KMS-11 (cell line): ENCODE data around the gene HYPK.
"Not testable (repeated sequence)": the region's sequence is repeated elsewhere in the genome, so short reads cannot be mapped to it uniquely, and the experiment has no call there.

Source experiments
- H2AFZ ChIP-seq: fragments of 200-600 bp; sonication (generic); 2 replicates; pipeline ENCODE4 v1.6.1; 2016; ENCODE audit warnings: antibody characterized with exemption, mixed run types, low read depth
- H3K27ac ChIP-seq: fragments of 200-600 bp; sonication (generic); 2 replicates; pipeline ENCODE4 v1.6.1; 2016; ENCODE audit warnings: mild to moderate bottlenecking, mixed run types
- H3K27me3 ChIP-seq: fragments of 200-600 bp; sonication (generic); 2 replicates; pipeline ENCODE4 v1.6.1; 2017; ENCODE audit warnings: mild to moderate bottlenecking, low read depth, mixed run types, moderate library complexity; ENCODE audit not compliant: insufficient read depth
- H3K36me3 ChIP-seq: fragments of 200-600 bp; sonication (generic); 2 replicates; pipeline ENCODE4 v1.6.1; 2017; ENCODE audit warnings: mild to moderate bottlenecking, mixed run types; ENCODE audit not compliant: insufficient read depth
- H3K4me1 ChIP-seq: fragments of 200-600 bp; sonication (generic); 2 replicates; pipeline ENCODE4 v1.6.1; 2016; ENCODE audit warnings: mild to moderate bottlenecking, low read depth, mixed run types; ENCODE audit not compliant: poor library complexity, severe bottlenecking
- H3K4me2 ChIP-seq: fragments of 200-600 bp; sonication (generic); 2 replicates; pipeline ENCODE4 v1.7.0; 2016; ENCODE audit warnings: mild to moderate bottlenecking, mixed run types
- H3K4me3 ChIP-seq: fragments of 200-600 bp; sonication (generic); IDR thresholded peaks from 2 replicates; pipeline ENCODE4 v1.6.1; 2017; ENCODE audit warnings: low read depth, low read length, mixed read lengths; ENCODE audit not compliant: insufficient read depth
- H3K79me2 ChIP-seq: fragments of 200-600 bp; sonication (generic); 2 replicates; pipeline ENCODE4 v1.6.1; 2016; ENCODE audit warnings: low read depth, mixed run types; ENCODE audit not compliant: insufficient read depth
- H3K9ac ChIP-seq: fragments of 200-600 bp; sonication (generic); 2 replicates; pipeline ENCODE4 v1.6.1; 2016; ENCODE audit warnings: mild to moderate bottlenecking, mixed run types
- H4K20me1 ChIP-seq: fragments of 200-600 bp; sonication (generic); 2 replicates; pipeline ENCODE4 v1.6.1; 2016; ENCODE audit warnings: mild to moderate bottlenecking, mixed run types; ENCODE audit not compliant: insufficient read depth
- TF ChIP-seq, protein P1 (sequence below): fragments of 200-600 bp; sonication (generic); conservative IDR thresholded peaks from 2 replicates; pipeline ENCODE4 v1.6.1; 2017; ENCODE audit warnings: low read depth, mild to moderate bottlenecking, antibody characterized with exemption, low read length, moderate library complexity, mixed read lengths

The HYPK gene

DNA sequence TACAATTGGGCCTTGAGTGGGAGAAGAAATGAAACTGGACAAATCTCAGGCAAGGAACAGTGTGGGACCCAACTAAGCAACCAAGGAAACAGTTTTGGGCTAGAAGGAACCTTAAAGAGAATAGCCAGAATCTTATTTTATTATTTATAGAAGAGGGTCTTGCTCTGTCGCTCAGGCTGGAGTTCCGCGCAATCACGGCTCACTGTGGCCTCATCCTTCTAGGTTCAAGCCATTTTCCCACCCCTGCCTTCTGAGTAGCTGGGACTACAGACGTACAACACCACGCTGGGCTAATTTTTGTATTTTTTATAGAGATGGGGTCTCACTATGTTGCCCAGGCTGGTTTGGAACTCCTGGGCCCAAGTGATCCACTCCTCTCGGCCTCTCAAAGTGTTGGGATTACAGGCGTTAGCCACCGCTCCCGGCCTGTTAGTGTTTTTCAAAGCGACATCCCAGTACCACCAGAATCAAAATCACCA is 25.7 kb downstream of the HYPK start:
- H3K4me3 ChIP-seq: no peak overlapping the region
- no peaks in the 10 kb centered on the region for H4K20me1 ChIP-seq
- TF ChIP-seq, protein P1, sequence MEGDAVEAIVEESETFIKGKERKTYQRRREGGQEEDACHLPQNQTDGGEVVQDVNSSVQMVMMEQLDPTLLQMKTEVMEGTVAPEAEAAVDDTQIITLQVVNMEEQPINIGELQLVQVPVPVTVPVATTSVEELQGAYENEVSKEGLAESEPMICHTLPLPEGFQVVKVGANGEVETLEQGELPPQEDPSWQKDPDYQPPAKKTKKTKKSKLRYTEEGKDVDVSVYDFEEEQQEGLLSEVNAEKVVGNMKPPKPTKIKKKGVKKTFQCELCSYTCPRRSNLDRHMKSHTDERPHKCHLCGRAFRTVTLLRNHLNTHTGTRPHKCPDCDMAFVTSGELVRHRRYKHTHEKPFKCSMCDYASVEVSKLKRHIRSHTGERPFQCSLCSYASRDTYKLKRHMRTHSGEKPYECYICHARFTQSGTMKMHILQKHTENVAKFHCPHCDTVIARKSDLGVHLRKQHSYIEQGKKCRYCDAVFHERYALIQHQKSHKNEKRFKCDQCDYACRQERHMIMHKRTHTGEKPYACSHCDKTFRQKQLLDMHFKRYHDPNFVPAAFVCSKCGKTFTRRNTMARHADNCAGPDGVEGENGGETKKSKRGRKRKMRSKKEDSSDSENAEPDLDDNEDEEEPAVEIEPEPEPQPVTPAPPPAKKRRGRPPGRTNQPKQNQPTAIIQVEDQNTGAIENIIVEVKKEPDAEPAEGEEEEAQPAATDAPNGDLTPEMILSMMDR: no peak
- no peaks in the 10 kb centered on the region for H3K27me3 ChIP-seq
- peak overlapping the region; percentile 88 for H3K4me2 ChIP-seq
- H3K79me2 ChIP-seq: peaks cover 92% of the 10 kb centered on the region
- H3K27ac ChIP-seq: peak overlapping the region; percentile 74; the same call in 1 of the 2 replicates
- peak overlapping the region; percentile 89; the same call in 1 of the 2 replicates for H3K9ac ChIP-seq
- H3K36me3 ChIP-seq: no peaks in the 10 kb centered on the region; the same call in 1 of the 2 replicates
- peaks cover 47% of the 10 kb centered on the region for H3K4me1 ChIP-seq
- H2AFZ ChIP-seq: peak overlapping the region; percentile 77

DNA sequence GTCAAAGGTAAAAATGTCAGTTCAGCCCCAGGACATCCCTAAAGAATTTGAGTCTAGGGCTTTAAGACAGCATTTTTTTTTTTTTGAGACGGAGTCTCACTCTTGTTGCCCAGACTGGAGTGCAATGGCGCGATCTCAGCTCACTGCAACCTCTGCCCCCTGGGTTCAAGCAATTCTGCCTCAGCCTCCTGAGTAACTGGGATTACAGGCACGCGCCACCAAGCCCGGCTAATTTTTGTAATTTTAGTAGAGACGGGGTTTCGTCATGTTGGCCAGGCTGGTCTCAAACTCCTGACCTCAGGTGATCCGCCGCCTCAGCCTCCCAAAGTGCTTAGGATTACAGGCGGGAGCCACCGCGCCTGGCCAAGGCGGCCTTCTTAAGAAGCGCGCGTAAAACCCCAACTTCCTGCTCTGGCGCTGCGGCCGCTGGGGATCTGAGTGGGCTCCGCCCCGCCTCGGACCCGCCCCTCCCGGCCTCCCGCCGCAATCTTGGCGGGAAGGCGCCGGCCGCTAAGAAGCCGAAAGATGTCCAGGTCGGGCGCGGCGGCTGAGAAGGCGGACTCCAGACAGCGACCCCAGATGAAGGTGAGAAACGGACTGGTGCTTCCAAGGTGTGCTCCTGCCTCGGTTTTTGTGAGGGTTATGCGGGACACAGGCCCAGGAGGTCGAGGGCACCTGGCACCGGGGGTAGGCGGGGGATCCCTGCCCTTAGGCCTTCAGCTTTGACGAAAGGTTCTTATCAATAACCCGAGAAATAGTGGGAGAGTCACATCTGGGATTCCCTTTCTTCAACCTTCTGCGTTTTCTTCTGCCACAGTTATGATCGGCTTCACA is 26.3 kb downstream of the HYPK start, which contains the start of gene WDR76:
TSS of gene WDR76 (plus strand) at position 495 of the 834 bp plus-strand sequence. CDS start at position 526, 31 bp downstream.
- H3K79me2 ChIP-seq: peaks cover 92% of the 10 kb centered on the region
- H3K4me1 ChIP-seq: peaks cover 50% of the 10 kb centered on the region

GRCh38 chr15:43828061-43828657 is 27.8 kb downstream of the HYPK start:
- TF ChIP-seq, protein P1: no peak
- Histone ChIP-seq H3K27ac (peak overlapping the region; percentile 74), H4K20me1 (no peaks in the 10 kb centered on the region), H3K9ac (peak overlapping the region; percentile 89; the same call in 1 of the 2 replicates), H3K27me3 (no peaks in the 10 kb centered on the region), H3K4me3 (no peak overlapping the region), H2AFZ (no peak overlapping the region; the same call in 1 of the 2 replicates), H3K4me1 (peaks cover 53% of the 10 kb centered on the region), H3K79me2 (peaks cover 90% of the 10 kb centered on the region), H3K4me2 (peak overlapping the region; percentile 88), H3K36me3 (no peaks in the 10 kb centered on the region; the same call in 1 of the 2 replicates)

More for the DNA sequence above, 26.3 kb downstream of the HYPK start, which contains the start of gene WDR76:
- H3K27me3 ChIP-seq: no peaks in the 10 kb centered on the region
- H3K36me3 ChIP-seq: no peaks in the 10 kb centered on the region; the same call in 1 of the 2 replicates
- H3K27ac ChIP-seq: peak within 1 kb of the TSS; percentile 74
- H3K4me2 ChIP-seq: peak within 1 kb of the TSS; percentile 88
- TF ChIP-seq, protein P1: no peak
- H4K20me1 ChIP-seq: no peaks in the 10 kb centered on the region
- no peak within 1 kb of the TSS for H3K4me3 ChIP-seq
- peak within 1 kb of the TSS; percentile 77 for H2AFZ ChIP-seq
- H3K9ac ChIP-seq: peak within 1 kb of the TSS; percentile 89

DNA sequence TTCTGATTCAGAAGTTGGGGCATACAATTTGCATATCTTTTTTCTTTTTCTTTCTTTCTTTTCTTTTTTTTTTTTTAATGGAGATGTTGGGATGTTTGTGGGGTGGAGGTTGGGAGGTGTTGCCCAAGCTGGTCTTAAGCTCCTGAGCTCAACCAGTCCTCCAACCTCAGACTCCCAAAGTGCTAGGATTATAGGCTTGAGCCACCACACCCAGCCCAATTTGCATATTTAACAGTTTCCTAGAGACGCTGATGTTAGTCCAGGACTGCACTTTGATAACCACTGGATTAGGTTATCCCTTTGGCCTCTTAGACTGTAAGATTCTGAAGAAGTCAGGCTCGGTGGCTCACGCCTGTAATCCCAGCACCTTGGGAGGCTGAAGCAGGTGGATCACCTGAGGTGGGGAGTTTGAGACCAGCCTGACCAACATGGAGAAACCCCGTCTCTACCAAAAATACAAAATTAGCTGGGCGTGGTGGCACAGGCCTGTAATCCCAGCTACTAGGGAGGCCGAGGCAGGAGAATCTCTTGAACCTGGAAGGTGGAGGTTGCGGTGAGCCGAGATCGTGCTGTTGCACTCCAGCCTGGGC is 29.6 kb downstream of the HYPK start:
- not testable (repeated sequence) for H3K27ac ChIP-seq, H3K27me3 ChIP-seq, H4K20me1 ChIP-seq, H3K4me2 ChIP-seq, H3K9ac ChIP-seq, H3K4me3 ChIP-seq, H2AFZ ChIP-seq
- Histone ChIP-seq H3K79me2 (peaks cover 89% of the 10 kb centered on the region), H3K4me1 (peaks cover 39% of the 10 kb centered on the region), H3K36me3 (peaks cover 11% of the 10 kb centered on the region; the same call in 1 of the 2 replicates)

GRCh38 chr15:43830691-43831275 is 30.4 kb downstream of the HYPK start:
- not testable (repeated sequence) for H3K27me3 ChIP-seq, H3K4me2 ChIP-seq, H3K27ac ChIP-seq, H2AFZ ChIP-seq, H3K4me3 ChIP-seq, H3K9ac ChIP-seq, H4K20me1 ChIP-seq
- peaks cover 84% of the 10 kb centered on the region for H3K79me2 ChIP-seq
- peaks cover 38% of the 10 kb centered on the region for H3K4me1 ChIP-seq
- H3K36me3 ChIP-seq: peaks cover 11% of the 10 kb centered on the region; the same call in 1 of the 2 replicates

DNA sequence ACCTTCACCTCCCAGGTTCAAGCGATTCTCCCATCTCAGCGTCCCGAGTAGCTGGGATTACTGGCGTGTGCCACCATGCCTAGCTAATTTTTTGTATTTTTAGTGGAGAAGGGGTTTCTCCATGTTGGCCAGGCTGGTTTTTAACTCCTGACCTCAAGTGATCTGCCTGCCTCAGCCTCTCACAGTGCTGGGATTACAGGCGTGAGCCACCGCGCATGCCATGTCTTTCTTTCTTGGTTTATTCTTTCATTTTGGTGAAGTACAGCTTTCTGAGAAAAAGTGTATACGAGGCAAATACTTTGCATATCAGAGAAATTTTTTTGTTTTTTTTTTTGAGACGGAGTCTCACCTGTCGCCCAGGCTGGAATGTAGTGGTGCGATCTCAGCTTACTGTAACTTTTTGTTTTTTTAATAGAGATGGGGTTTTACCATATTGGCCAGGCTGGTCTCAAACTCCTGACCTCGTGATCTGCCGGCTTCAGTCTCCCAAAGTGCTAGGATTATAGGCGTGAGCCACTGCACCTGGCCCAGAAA is 31.2 kb downstream of the HYPK start:
- H3K4me3 ChIP-seq, H3K4me2 ChIP-seq, H3K9ac ChIP-seq, H3K27me3 ChIP-seq, H2AFZ ChIP-seq, H3K27ac ChIP-seq, H4K20me1 ChIP-seq: not testable (repeated sequence)
- Histone ChIP-seq H3K36me3 (peaks cover 11% of the 10 kb centered on the region; the same call in 1 of the 2 replicates), H3K79me2 (peaks cover 76% of the 10 kb centered on the region), H3K4me1 (peaks cover 30% of the 10 kb centered on the region)
